Fibroblast of the aortic adventitia (primary cell): ENCODE data around the gene CST4. TPM values are rescaled to one million over a fixed set of nuclear protein-coding genes. Genes with fewer than 3 reads are reported as not detected.
"Not testable (repeated sequence)": the region's sequence is repeated elsewhere in the genome, so short reads cannot be mapped to it uniquely, and the experiment has no call there.

Experiments
- DNase-seq: peaks from one replicate; pipeline ENCODE4 v3.0.0-alpha.2; 2010; ENCODE audit warnings: low read depth
- H3K4me3 ChIP-seq: 2 replicates; pipeline ENCODE4 v1.5.1; 2011; ENCODE audit warnings: low read depth, mild to moderate bottlenecking, control low read depth, low read length, moderate library complexity
- total RNA-seq: library from RNA; depleted of rRNA; stranded (reverse); fragments of >200 nt; gene quantifications from 2 replicates; pipeline ENCODE4 v1.2.3, GENCODE V29; 2012; ENCODE audit warnings: low replicate concordance
- TF ChIP-seq, protein P1 (sequence below): IDR thresholded peaks from 2 replicates; pipeline ENCODE4 v1.5.1; 2011; ENCODE audit warnings: mild to moderate bottlenecking, low read length, control low read depth, inconsistent platforms; ENCODE audit not compliant: insufficient read depth

The CST4 gene
- total RNA-seq, 1 donor = not detected

- TF ChIP-seq, protein P1, sequence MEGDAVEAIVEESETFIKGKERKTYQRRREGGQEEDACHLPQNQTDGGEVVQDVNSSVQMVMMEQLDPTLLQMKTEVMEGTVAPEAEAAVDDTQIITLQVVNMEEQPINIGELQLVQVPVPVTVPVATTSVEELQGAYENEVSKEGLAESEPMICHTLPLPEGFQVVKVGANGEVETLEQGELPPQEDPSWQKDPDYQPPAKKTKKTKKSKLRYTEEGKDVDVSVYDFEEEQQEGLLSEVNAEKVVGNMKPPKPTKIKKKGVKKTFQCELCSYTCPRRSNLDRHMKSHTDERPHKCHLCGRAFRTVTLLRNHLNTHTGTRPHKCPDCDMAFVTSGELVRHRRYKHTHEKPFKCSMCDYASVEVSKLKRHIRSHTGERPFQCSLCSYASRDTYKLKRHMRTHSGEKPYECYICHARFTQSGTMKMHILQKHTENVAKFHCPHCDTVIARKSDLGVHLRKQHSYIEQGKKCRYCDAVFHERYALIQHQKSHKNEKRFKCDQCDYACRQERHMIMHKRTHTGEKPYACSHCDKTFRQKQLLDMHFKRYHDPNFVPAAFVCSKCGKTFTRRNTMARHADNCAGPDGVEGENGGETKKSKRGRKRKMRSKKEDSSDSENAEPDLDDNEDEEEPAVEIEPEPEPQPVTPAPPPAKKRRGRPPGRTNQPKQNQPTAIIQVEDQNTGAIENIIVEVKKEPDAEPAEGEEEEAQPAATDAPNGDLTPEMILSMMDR = no peak
- H3K4me3 ChIP-seq = no peak overlapping the region
- no peak for DNase-seq
Measured at GRCh38 chr20:23710771-23711170, 21.9 kb upstream of the CST4 start.

DNA sequence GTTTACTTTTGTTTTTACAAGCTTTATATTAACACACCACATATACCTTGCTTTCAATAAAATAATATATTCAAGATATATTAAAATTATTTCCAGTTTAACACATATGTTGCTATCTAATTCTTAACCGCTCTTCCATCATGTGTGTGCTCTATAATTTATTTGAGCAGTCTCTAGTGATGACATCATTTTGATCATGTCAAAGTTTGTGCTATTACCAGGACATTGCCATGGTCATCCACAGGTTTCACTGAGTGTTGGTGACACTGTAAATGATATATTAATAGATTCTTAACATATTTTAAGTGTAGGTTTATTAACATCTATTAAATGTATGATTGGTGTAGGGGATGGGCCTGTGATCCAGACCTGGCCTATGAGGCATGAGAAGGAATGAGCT lies 17.1 kb upstream of the CST4 start:
- TF ChIP-seq, protein P1 = no peak
- no peak for DNase-seq
- no peak overlapping the region for H3K4me3 ChIP-seq

DNA sequence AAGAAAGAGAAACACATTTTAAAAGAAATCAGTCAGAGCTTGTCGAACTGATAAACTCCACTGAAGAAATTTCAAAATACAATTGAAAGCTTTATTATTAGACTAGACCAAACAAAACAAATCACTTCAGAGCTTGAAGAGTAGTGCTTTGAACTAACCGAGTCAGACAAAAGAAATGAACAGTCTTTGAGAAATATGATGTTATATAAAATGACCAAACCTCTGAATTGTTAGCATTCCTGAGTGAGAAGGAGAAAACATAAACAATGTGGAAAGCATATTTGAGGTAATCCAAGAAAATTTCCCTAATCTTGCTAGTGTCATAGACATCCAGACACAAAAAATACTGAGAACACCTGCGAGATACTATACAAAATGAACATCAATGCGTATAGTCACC lies 13.2 kb upstream of the CST4 start:
- H3K4me3 ChIP-seq = no peak overlapping the region
- TF ChIP-seq, protein P1 = no peak
- peak; percentile 2 for DNase-seq

- no peak for DNase-seq
- H3K4me3 ChIP-seq = no peak overlapping the region
- TF ChIP-seq, protein P1 = no peak
Measured at GRCh38 chr20:23700931-23701330, 12.1 kb upstream of the CST4 start.

GRCh38 chr20:23697947-23698346 lies 9.1 kb upstream of the CST4 start:
- H3K4me3 ChIP-seq = no peak overlapping the region
- no peak for DNase-seq
- TF ChIP-seq, protein P1 = no peak

DNA sequence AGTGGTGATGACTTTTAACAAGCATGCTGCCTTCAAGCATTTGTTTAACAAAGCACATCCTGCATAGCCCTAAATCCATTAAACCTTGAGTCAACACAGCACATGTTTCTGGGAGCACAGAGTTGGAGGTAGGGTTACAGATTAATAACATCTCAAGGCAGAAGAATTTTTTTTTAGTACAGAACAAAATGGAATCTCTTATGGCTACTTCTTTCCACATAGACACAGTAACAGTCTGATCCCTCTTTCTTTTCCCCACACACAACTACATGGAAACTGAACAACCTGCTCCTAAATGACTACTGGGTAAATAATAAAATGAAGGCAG lies 6.2 kb upstream of the CST4 start:
- not testable (repeated sequence) for H3K4me3 ChIP-seq, DNase-seq

GRCh38 chr20:23694178-23695067 lies 5.6 kb upstream of the CST4 start:
- not testable (repeated sequence) for H3K4me3 ChIP-seq, DNase-seq

DNA sequence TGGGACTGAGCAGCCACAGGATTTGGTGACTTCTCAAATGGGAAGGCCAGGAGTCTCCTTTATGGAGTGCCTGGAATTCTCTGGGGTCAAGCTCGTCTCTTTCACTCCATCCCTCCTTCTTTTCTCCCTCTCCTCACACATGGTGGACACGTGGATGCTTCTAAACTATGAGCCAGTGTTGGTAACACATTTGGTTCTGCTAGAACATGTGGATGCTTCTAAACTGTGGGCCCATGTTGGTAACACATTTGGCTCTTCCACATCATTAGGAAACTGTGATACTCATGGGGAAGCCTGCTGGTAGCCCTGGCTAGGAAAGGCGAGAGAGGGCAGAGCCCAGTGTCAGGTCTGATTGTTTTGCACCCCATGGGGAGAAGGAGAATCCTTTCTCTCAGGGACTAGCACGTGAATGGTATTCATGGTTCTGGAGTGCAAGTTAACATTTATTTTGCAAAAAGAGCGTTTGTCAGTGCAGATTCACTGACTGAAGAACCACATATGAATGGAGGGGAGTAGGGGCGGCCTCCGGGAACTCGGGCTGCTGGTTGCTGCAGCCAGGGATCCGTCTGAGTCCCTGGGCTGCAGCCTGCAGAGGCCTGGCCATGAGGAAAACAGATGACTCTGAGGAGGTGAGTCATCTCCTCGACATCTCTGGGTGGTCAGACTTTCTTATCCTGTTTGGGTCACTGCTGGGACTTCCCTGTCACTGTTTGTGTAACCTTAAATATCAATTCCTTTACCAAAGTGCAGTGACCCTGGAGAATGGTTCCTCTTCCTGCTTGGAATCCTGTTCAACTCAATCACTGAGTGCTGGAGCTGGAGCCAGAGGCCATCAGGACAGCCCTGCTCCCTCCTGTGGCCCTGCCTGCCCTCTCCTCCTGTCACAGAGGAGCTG lies 4.1 kb upstream of the CST4 start:
- peak; percentile 43 for DNase-seq
- not testable (repeated sequence) for H3K4me3 ChIP-seq
